ENCODE results near the gene TTC33. TPM values are rescaled to one million over a fixed set of nuclear protein-coding genes. Genes with fewer than 3 reads are reported as not detected.

TTC33 gene
- total RNA-seq, 1 donor from 2014 or later: 14.3 TPM

DNA sequence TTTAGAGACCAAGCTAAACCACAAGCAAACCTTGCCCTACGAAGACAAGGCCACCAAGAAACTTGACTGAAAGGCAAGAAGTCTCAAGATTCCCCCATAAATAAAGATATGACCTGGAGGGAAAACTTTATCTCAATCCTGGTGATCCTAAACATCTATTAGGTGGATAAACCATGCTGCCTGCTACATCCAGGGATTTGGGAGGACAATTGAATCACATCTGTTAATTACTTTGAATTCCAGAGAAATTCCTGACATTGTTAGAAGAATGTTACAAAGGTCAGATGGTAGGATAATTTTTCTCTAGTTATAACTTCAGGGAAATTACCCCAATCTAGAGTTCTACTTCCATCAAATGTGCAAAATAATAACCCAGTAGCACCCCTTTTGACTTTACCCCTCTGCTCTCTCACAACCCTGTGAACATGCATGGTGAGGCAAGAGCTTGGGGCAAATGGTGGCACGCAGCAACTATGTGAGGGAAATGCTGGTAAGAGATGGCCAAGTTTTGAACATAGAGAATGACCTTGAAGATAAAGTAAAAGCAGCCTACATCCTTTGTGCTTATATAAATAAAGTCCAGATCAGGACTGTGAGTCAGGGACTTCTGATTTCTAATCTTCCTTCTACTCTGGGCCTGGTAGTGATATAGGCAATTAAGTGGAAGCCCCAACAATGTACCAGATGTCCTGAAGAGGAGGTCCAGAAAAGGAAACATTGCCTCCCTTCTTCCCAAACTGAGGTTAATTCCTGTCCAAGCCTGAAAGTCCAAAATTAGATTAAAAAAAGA is 133.1 kb downstream of the TTC33 start:
- no peak for DNase-seq
- no peak overlapping the region for H3K4me3 ChIP-seq
- no peaks in the 10 kb centered on the region for H3K27me3 ChIP-seq (ENCODE audit: low read depth)
- H3K27ac ChIP-seq (replicated peaks): peak overlapping the region; percentile 70
- H3K9me3 ChIP-seq (replicated peaks): no peaks in the 10 kb centered on the region
- H3K4me1 ChIP-seq: peaks cover 13% of the 10 kb centered on the region
- intact Hi-C loops (cut with micrococcal nuclease): no loop called here
- TF ChIP-seq, protein P1, sequence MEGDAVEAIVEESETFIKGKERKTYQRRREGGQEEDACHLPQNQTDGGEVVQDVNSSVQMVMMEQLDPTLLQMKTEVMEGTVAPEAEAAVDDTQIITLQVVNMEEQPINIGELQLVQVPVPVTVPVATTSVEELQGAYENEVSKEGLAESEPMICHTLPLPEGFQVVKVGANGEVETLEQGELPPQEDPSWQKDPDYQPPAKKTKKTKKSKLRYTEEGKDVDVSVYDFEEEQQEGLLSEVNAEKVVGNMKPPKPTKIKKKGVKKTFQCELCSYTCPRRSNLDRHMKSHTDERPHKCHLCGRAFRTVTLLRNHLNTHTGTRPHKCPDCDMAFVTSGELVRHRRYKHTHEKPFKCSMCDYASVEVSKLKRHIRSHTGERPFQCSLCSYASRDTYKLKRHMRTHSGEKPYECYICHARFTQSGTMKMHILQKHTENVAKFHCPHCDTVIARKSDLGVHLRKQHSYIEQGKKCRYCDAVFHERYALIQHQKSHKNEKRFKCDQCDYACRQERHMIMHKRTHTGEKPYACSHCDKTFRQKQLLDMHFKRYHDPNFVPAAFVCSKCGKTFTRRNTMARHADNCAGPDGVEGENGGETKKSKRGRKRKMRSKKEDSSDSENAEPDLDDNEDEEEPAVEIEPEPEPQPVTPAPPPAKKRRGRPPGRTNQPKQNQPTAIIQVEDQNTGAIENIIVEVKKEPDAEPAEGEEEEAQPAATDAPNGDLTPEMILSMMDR (IDR thresholded peaks at IDR 0.05; ENCODE audit: borderline replicate concordance): no peak
- no peaks in the 10 kb centered on the region for H3K36me3 ChIP-seq

DNA sequence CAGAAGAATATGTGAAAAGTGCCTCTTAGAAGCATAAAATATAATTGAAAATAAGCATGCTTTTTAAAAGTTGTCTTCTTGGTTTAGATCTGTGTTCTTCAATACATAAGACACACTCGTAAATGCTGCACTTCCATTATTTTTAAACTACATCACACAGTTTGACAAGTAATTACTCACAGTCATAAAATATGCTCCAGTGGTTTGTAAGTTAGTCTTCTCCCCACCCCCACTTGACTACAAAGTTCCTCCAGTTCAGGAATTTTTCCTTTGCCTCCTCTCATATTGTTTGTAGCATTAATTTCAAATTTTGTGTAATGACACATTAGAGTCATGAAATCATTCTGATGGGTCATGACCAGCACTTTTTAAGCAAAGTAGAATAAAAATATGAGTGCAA is 136.3 kb downstream of the TTC33 start:
- Histone ChIP-seq H3K9me3 (replicated peaks) (no peaks in the 10 kb centered on the region), H3K36me3 (no peaks in the 10 kb centered on the region), H3K27me3 (ENCODE audit: low read depth) (no peaks in the 10 kb centered on the region), H3K4me3 (no peak overlapping the region), H3K4me1 (peaks cover 13% of the 10 kb centered on the region), H3K27ac (replicated peaks) (no peak overlapping the region)
- no peak for DNase-seq
- TF ChIP-seq, protein P1 (IDR thresholded peaks at IDR 0.05; ENCODE audit: borderline replicate concordance): no peak
- intact Hi-C loops (cut with micrococcal nuclease): no loop called here

DNA sequence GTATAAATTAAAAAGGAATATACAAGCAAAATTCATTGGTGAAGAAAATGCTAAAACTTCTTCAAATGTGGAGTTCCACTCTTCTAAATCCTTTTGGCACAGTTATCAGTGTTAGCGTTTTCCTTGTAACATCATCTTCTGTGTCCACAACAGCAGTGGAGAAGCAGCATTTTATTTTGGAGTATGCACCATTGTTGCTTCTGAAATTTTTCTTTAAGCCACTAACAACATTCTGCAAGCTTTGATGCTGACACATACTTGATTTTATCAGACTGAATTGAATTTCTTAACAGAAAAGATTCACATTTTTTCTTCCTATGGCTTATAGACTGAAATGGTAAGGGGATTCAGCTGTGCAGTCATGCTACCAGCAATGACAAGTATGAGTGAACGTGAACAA is 136.8 kb downstream of the TTC33 start:
- Histone ChIP-seq H3K27ac (replicated peaks) (no peak overlapping the region), H3K4me1 (peaks cover 13% of the 10 kb centered on the region), H3K4me3 (no peak overlapping the region), H3K36me3 (no peaks in the 10 kb centered on the region), H3K9me3 (replicated peaks) (no peaks in the 10 kb centered on the region), H3K27me3 (ENCODE audit: low read depth) (no peaks in the 10 kb centered on the region)
- intact Hi-C loops (cut with micrococcal nuclease): no loop called here
- TF ChIP-seq, protein P1 (IDR thresholded peaks at IDR 0.05; ENCODE audit: borderline replicate concordance): no peak
- DNase-seq: no peak

DNA sequence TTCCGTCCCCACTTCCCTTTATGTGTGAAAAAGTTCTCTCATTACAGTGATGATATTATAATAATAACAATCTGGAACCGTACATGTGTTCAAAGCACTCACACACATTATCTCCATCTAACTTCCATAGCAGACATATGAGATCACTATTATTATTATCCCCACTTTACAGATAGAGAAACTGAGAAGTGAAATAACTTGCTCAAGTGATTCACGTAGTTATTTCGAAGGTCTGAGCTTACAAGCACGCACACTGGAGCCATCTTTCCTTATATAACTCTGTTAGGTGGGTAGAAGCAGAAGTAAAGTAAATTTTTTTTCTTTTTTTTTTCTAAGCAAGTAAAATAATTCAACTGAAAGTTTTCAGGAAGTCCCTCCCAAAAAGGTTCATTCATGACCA is 139.0 kb downstream of the TTC33 start:
- peak overlapping the region; percentile 18 for H3K27ac ChIP-seq (replicated peaks)
- H3K4me1 ChIP-seq: no peaks in the 10 kb centered on the region
- no peaks in the 10 kb centered on the region for H3K36me3 ChIP-seq
- H3K4me3 ChIP-seq: no peak overlapping the region
- TF ChIP-seq, protein P1 (IDR thresholded peaks at IDR 0.05; ENCODE audit: borderline replicate concordance): no peak
- intact Hi-C loops (cut with micrococcal nuclease): no loop called here
- DNase-seq: no peak
- no peaks in the 10 kb centered on the region for H3K27me3 ChIP-seq (ENCODE audit: low read depth)
- no peaks in the 10 kb centered on the region for H3K9me3 ChIP-seq (replicated peaks)

DNA sequence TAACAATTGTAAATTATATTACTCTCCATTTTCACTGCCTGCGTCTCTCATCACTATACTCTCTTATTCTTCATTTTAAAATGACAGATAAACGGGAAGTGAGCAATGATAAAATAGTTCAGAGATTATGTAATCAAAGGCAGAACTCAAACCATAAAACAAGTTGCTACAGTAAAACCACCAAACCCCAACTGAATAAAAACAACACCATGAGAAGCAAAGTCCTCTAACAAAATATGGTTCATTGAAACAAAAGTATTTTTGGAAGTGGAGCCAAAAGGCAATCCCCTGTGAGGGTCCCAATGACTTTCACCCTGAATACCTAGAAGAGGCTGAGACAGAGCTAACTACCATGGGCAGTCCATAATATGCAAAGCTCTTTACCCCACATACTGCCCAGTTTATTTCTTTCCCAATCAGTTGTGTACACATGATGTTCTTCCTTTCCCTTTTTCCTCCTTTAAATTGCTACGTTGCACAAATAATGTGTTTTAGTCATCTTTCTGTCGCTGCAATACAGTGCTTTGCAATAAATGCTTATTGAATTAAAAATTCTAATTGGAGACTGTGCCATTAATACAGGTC is 140.1 kb downstream of the TTC33 start:
- no peak overlapping the region for H3K4me3 ChIP-seq
- intact Hi-C loops (cut with micrococcal nuclease): no loop called here

More for the DNA sequence above, 140.1 kb downstream of the TTC33 start:
- Histone ChIP-seq H3K4me1 (no peaks in the 10 kb centered on the region), H3K27ac (replicated peaks) (peak overlapping the region; percentile 47), H3K9me3 (replicated peaks) (no peaks in the 10 kb centered on the region), H3K36me3 (no peaks in the 10 kb centered on the region), H3K27me3 (ENCODE audit: low read depth) (no peaks in the 10 kb centered on the region)
- DNase-seq: no peak
- TF ChIP-seq, protein P1 (IDR thresholded peaks at IDR 0.05; ENCODE audit: borderline replicate concordance): no peak
